Measurements from ENCODE around the gene NAB2.
A peak's percentile ranks its signal among the peaks of the same experiment; 100 is the strongest.

NAB2 gene

DNA sequence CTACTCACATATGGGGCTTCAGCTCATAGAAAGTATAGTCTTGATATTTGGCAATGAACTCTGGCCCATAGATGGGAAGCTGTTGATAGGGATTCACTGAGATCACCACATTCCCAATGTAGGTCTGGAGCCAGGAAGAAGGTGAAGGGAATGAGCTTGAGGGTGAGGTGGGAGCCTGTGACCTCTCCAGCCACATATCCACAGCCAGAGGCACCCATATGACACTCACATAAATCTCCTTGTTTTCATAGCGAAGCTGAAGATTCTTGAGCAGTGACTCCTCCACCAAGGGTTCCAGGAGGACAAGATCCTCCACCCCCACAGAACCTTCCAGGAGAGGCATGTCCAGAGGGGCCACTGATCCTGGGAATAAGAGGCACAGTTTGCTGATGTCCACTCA, 40.9 kb upstream of the NAB2 start:
- TF ChIP-seq FOXP2 (optimal IDR thresholded peaks at IDR 0.05; ENCODE audit: borderline replicate concordance, extremely low read depth, extremely low read length, insufficient read depth): no peak
- no peak for TF ChIP-seq SIN3A (IDR thresholded peaks at IDR 0.05; ENCODE audit: borderline replicate concordance, insufficient read depth, low read length)
- TF ChIP-seq TAF1 (IDR thresholded peaks at IDR 0.05; ENCODE audit: borderline replicate concordance, insufficient read depth, low read length): no peak
- TF ChIP-seq POLR2AphosphoS5 (IDR thresholded peaks at IDR 0.05; ENCODE audit: low read depth, low read length): no peak
- no peak for TF ChIP-seq REST (IDR thresholded peaks at IDR 0.05; ENCODE audit: insufficient read depth in 1 of 2, low read depth in 2 of 2, low read length in 2 of 2)

DNA sequence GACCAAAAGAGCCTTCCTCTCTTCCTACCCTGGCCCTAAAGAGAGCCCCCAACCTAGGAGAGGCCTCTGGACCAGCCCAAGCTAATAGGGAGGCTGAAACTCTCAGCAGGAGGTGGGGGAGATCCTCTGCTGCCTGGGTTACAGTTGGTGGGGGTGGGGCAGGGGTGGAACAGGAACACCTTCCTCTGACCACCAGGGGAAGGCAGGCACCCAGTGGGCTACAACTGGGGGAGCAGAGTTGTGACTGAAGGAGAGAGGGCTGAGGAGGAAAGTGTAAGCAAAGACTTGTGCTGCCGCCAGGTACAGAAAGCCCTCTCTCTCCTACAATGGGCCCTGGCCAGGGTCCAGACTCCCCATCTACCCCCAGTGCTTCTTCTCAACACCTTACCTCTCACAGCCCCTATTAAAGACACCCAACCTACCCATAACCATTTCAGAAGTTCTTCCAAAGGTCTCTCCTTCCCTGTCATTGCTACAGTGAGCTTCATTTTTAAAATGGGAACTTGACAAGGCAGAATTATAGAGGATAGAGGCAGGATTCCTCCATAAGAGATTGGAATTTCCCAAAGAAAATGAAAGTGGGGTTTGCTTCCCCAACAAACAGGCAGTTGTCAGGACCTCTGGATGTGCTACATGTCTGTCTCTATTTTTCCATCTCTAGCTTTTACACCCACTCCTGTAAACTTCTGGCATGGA, 40.3 kb upstream of the NAB2 start:
- TF ChIP-seq REST (IDR thresholded peaks at IDR 0.05; ENCODE audit: insufficient read depth in 1 of 2, low read depth in 2 of 2, low read length in 2 of 2) (no peak), TAF1 (IDR thresholded peaks at IDR 0.05; ENCODE audit: borderline replicate concordance, insufficient read depth, low read length) (no peak), POLR2AphosphoS5 (IDR thresholded peaks at IDR 0.05; ENCODE audit: low read depth, low read length) (no peak), SIN3A (IDR thresholded peaks at IDR 0.05; ENCODE audit: borderline replicate concordance, insufficient read depth, low read length) (no peak), FOXP2 (optimal IDR thresholded peaks at IDR 0.05; ENCODE audit: borderline replicate concordance, extremely low read depth, extremely low read length, insufficient read depth) (no peak)

GRCh38 chr12:57049119-57049446, 39.8 kb upstream of the NAB2 start:
- TF ChIP-seq FOXP2 (optimal IDR thresholded peaks at IDR 0.05; ENCODE audit: borderline replicate concordance, extremely low read depth, extremely low read length, insufficient read depth) (no peak), POLR2AphosphoS5 (IDR thresholded peaks at IDR 0.05; ENCODE audit: low read depth, low read length) (no peak), SIN3A (IDR thresholded peaks at IDR 0.05; ENCODE audit: borderline replicate concordance, insufficient read depth, low read length) (no peak)

DNA sequence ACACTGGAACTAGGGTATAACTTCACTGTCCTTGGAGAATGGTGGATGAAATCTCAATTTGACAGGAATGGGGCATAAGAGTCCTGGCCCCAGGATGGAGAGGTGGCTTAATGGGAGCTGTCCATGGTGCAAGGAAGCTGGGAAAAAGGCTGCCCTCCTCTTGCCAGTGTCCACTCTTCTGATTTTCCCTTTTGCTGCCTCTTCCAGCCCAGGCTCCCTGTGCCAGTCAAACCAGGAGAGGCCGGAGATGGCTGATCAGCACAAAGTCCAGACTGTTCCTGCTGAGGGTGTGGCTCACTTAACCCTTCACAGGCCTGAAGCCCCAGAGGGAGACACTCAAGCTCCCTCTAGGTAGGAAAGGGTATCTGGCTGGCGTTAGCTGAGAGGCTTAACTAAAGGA, 39.0 kb upstream of the NAB2 start, which contains the start of gene MYO1A:
TSS of gene MYO1A (minus strand) at position 240 of the 400 bp plus-strand sequence. CDS start 1,806 bp downstream, outside the sequence.
- TF ChIP-seq SIN3A (IDR thresholded peaks at IDR 0.05; ENCODE audit: borderline replicate concordance, insufficient read depth, low read length) (no peak), REST (IDR thresholded peaks at IDR 0.05; ENCODE audit: insufficient read depth in 1 of 2, low read depth in 2 of 2, low read length in 2 of 2) (peak; percentile 92 to 95)

GRCh38 chr12:57051011-57051410, 37.9 kb upstream of the NAB2 start:
- TF ChIP-seq TAF1 (IDR thresholded peaks at IDR 0.05; ENCODE audit: borderline replicate concordance, insufficient read depth, low read length) (no peak), POLR2AphosphoS5 (IDR thresholded peaks at IDR 0.05; ENCODE audit: low read depth, low read length) (no peak), FOXP2 (optimal IDR thresholded peaks at IDR 0.05; ENCODE audit: borderline replicate concordance, extremely low read depth, extremely low read length, insufficient read depth) (no peak), REST (IDR thresholded peaks at IDR 0.05; ENCODE audit: insufficient read depth in 1 of 2, low read depth in 2 of 2, low read length in 2 of 2) (no peak), SIN3A (IDR thresholded peaks at IDR 0.05; ENCODE audit: borderline replicate concordance, insufficient read depth, low read length) (no peak)
